Activated naive CD8-positive, alpha-beta T cell treated with anti-CD3 and anti-CD28 coated beads, Interleukin-2, amount 50 U/mL, for 24 hours (primary cell): ENCODE measurements around the gene SENP6.

Experiments
- ATAC-seq: fragments of 150-1000 bp; cut with Tn5 transposase; one replicate; pipeline ENCODE4 v1.10.0; 2021
- DNase-seq: peaks from one replicate; pipeline ENCODE4 v3.0.0; 2021
- H3K27ac Mint-ChIP-seq: one replicate; pipeline ENCODE4 v1.8.0; 2021; ENCODE audit warnings: mild to moderate bottlenecking, mixed read lengths
- H3K27me3 Mint-ChIP-seq: one replicate; pipeline ENCODE4 v1.8.0; 2021; ENCODE audit warnings: mixed read lengths
- H3K36me3 Mint-ChIP-seq: one replicate; pipeline ENCODE4 v1.8.0; 2021; ENCODE audit warnings: low read depth, mixed read lengths
- H3K4me1 Mint-ChIP-seq: one replicate; pipeline ENCODE4 v1.8.0; 2021; ENCODE audit warnings: mixed read lengths
- H3K4me3 Mint-ChIP-seq: one replicate; pipeline ENCODE4 v1.8.0; 2021; ENCODE audit warnings: mild to moderate bottlenecking, moderate library complexity, mixed read lengths
- H3K9me3 Mint-ChIP-seq: one replicate; pipeline ENCODE4 v1.8.0; 2021; ENCODE audit warnings: mixed read lengths

SENP6 gene

DNA sequence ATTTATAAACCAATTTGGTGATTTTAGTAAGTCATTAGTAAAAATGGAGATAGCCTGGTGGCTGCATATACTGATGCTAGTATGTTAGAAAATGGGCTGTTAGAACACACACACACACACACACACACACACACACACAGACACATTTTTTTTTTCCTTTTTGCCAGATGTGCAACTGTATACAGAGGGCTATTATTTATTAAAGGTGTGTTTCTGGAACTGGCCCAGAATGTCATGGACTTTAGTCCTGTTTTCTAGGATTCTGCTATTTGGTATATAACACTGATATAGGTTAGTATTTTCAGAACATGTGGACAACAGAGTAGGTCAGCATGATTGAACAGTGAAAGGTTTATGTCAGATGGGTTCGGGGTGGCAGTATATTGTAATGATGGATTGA lies 159.8 kb downstream of the SENP6 start:
- Mint-ChIP-seq H3K9me3 (no peaks in the 10 kb centered on the region), H3K4me3 (no peak overlapping the region), H3K27me3 (peaks cover 41% of the 10 kb centered on the region), H3K36me3 (no peaks in the 10 kb centered on the region), H3K4me1 (no peaks in the 10 kb centered on the region), H3K27ac (no peak overlapping the region)
- DNase-seq (no peak), ATAC-seq (no peak)

DNA sequence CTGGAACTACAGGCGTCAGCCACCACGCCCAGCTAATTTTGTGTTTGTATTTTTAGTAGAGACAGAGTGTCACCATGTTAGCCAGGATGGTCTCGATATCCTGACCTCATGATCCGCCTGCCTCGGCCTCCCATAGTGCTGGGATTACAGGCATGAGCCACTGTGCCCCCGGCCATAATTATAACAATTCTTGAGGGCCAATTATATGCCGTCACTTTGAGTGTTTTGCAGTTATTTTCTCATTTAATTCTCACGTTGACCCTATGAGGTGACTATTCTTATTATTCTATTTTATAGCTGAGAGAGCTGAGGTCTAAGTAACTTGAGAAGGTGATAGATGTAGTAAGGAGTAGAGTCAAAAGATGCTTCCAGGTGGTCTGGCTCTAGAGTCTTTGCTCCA lies 160.4 kb downstream of the SENP6 start:
- no peaks in the 10 kb centered on the region for H3K36me3 Mint-ChIP-seq
- no peak overlapping the region for H3K27ac Mint-ChIP-seq
- H3K9me3 Mint-ChIP-seq: no peaks in the 10 kb centered on the region
- peaks cover 41% of the 10 kb centered on the region for H3K27me3 Mint-ChIP-seq
- no peaks in the 10 kb centered on the region for H3K4me1 Mint-ChIP-seq
- ATAC-seq (no peak), DNase-seq (no peak)
- no peak overlapping the region for H3K4me3 Mint-ChIP-seq

DNA sequence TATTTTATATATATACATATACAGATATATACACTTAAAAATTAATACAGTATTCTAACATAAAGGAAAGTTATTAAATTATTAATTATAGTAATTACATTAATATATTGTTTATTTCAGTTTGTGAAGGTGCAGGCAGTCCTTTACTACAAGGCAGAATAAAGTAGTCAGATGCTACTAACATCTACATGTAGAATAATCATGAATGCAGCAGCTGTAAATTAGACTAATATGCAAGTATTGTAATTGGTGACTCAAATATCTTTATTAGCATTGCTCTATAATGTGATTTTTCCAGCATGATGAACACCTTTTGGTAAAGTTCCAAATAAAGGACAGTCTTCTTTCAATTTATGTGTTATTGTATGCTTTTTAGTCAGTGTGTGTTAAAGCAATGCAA lies 164.7 kb downstream of the SENP6 start:
- H3K36me3 Mint-ChIP-seq: no peaks in the 10 kb centered on the region
- ATAC-seq (no peak), DNase-seq (no peak)
- no peaks in the 10 kb centered on the region for H3K4me1 Mint-ChIP-seq
- no peak overlapping the region for H3K27ac Mint-ChIP-seq
- no peaks in the 10 kb centered on the region for H3K9me3 Mint-ChIP-seq
- peaks cover 13% of the 10 kb centered on the region for H3K27me3 Mint-ChIP-seq
- no peak overlapping the region for H3K4me3 Mint-ChIP-seq
